Ovary (tissue), 3 donors: ENCODE data around the gene MAPK8IP2.

Experiments
- EP300 ChIP-seq: sonication (generic); formaldehyde crosslinking; IDR thresholded peaks from one replicate; pipeline ENCODE4 v1.6.1; 2017; ENCODE audit warnings: antibody characterized with exemption
- POLR2A ChIP-seq: fragments of 450-650 bp; IDR thresholded peaks from one replicate; pipeline ENCODE4 v1.6.1; 2017; ENCODE audit warnings: antibody characterized with exemption, mild to moderate bottlenecking, moderate library complexity
- TF ChIP-seq, protein P1 (sequence below), 3 donors: fragments of 450-650 bp in 2 of 3; fragments of 200-600 bp in 1 of 3; IDR thresholded peaks; one replicate each; pipeline versions ENCODE4 v1.5.1 to v1.8.0; 2016 to 2022; ENCODE audit warnings: antibody characterized with exemption in 3 of 3, mild to moderate bottlenecking in 1 of 3
- donor health status: DM: no; HTN: no; CAD: no.

DNA sequence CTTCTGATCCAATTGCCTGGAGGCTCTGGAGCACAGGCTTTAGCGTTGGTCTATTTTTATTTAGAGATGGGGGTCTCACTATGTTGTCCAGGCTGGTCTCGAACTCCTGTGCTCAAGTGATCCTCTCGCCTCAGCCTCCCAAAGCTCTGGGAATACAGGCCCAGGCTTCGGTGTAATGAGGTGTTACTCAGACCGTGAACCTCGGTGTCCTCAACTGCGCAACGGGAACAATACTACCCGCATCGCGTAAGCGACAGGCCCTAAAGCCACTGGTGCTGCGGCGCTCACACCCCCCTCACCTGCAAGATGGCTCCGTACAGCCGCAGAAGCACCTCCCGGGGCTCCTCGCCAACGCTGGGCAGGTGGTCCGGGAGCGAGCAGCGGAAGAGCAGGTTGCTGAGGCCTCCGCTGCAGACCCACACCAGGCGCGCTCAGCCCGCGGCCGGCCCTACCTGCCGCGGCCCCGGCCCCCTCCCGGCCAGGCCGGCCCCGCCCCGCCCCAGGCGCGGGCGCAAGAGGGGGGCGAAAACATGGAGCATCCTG, 18.6 kb upstream of the MAPK8IP2 start:
- no peak for TF ChIP-seq POLR2A
- TF ChIP-seq, protein P1, sequence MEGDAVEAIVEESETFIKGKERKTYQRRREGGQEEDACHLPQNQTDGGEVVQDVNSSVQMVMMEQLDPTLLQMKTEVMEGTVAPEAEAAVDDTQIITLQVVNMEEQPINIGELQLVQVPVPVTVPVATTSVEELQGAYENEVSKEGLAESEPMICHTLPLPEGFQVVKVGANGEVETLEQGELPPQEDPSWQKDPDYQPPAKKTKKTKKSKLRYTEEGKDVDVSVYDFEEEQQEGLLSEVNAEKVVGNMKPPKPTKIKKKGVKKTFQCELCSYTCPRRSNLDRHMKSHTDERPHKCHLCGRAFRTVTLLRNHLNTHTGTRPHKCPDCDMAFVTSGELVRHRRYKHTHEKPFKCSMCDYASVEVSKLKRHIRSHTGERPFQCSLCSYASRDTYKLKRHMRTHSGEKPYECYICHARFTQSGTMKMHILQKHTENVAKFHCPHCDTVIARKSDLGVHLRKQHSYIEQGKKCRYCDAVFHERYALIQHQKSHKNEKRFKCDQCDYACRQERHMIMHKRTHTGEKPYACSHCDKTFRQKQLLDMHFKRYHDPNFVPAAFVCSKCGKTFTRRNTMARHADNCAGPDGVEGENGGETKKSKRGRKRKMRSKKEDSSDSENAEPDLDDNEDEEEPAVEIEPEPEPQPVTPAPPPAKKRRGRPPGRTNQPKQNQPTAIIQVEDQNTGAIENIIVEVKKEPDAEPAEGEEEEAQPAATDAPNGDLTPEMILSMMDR (IDR thresholded peaks at IDR 0.05) = no peak
- TF ChIP-seq EP300 = no peak
